Measurements from ENCODE around the gene GALNT15.

DNA sequence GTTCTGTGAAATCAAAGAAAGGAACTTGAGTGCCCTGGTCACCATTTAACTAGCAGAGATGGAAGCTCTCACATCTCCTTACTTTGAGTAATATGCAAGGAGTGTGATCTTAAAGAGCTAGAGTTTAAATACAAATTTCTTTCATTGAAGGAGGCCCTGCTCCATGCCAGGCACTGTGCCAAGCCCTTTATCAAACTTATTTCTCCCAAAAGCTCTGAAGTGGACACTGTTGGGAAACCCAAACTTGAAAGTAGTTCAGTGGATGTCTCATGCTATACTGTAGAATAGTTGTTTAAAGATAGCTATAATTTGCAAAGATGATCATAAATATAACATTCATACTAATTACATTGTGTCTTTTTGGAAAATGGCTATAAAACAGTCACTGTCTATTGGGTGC is 17.1 kb downstream of the GALNT15 start:
- TF ChIP-seq, protein P1, sequence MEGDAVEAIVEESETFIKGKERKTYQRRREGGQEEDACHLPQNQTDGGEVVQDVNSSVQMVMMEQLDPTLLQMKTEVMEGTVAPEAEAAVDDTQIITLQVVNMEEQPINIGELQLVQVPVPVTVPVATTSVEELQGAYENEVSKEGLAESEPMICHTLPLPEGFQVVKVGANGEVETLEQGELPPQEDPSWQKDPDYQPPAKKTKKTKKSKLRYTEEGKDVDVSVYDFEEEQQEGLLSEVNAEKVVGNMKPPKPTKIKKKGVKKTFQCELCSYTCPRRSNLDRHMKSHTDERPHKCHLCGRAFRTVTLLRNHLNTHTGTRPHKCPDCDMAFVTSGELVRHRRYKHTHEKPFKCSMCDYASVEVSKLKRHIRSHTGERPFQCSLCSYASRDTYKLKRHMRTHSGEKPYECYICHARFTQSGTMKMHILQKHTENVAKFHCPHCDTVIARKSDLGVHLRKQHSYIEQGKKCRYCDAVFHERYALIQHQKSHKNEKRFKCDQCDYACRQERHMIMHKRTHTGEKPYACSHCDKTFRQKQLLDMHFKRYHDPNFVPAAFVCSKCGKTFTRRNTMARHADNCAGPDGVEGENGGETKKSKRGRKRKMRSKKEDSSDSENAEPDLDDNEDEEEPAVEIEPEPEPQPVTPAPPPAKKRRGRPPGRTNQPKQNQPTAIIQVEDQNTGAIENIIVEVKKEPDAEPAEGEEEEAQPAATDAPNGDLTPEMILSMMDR (conservative IDR thresholded peaks at IDR 0.05; ENCODE audit: low read length), result no peak
- TF ChIP-seq EZH2phosphoT487 (IDR thresholded peaks at IDR 0.05; ENCODE audit: borderline replicate concordance), result no peak
